Type B pancreatic cell (in vitro differentiated cells): ENCODE results near the gene MED26. TPM values are rescaled to one million over a fixed set of nuclear protein-coding genes. Genes with fewer than 3 reads are reported as not detected.

Source experiments
- DNase-seq: peaks from one replicate; pipeline ENCODE4 v3.0.0; 2021; ENCODE audit warnings: mixed read lengths; ENCODE audit not compliant: unreplicated experiment; ENCODE audit errors: extremely low spot score
- H3K27ac Mint-ChIP-seq: 2 replicates; pipeline ENCODE4 v1.8.0; 2021; ENCODE audit warnings: mild to moderate bottlenecking, mixed read lengths
- H3K27me3 Mint-ChIP-seq: 2 replicates; pipeline ENCODE4 v1.8.0; 2021; ENCODE audit warnings: mixed read lengths
- H3K36me3 Mint-ChIP-seq: 2 replicates; pipeline ENCODE4 v1.8.0; 2021; ENCODE audit warnings: mixed read lengths
- H3K4me1 Mint-ChIP-seq: one replicate; pipeline ENCODE4 v1.8.0; 2021; ENCODE audit warnings: mixed read lengths; ENCODE audit not compliant: unreplicated experiment
- H3K4me3 Mint-ChIP-seq: 2 replicates; pipeline ENCODE4 v1.8.0; 2021; ENCODE audit warnings: mild to moderate bottlenecking, mixed read lengths
- H3K9me3 Mint-ChIP-seq: 2 replicates; pipeline ENCODE4 v1.8.0; 2021; ENCODE audit warnings: mixed read lengths
- CTCF ChIP-seq: fragments of 200-600 bp; sonication (generic); conservative IDR thresholded peaks from 2 replicates; pipeline ENCODE4 v1.5.0; 2021; ENCODE audit warnings: antibody characterized with exemption, mild to moderate bottlenecking
- total RNA-seq: library from RNA; stranded (reverse); gene quantifications from 2 replicates; pipeline ENCODE4 v1.2.1, GENCODE V29; 2021; ENCODE audit warnings: low replicate concordance

Gene MED26
- total RNA-seq, 1 donor from 2014 or later, result 12.5 TPM

- no peak for DNase-seq
- no peak overlapping the region for H3K4me3 Mint-ChIP-seq
- peak overlapping the region; percentile 91 for H3K27ac Mint-ChIP-seq
- no peak for TF ChIP-seq CTCF
- no peaks in the 10 kb centered on the region for H3K27me3 Mint-ChIP-seq
- H3K36me3 Mint-ChIP-seq, result no peaks in the 10 kb centered on the region
- peaks cover 44% of the 10 kb centered on the region for H3K4me1 Mint-ChIP-seq
- H3K9me3 Mint-ChIP-seq, result no peaks in the 10 kb centered on the region
Observed at GRCh38 chr19:16585094-16585801, 42.8 kb downstream of the MED26 start.

GRCh38 chr19:16584248-16585093 is 43.5 kb downstream of the MED26 start:
- DNase-seq, result no peak
- TF ChIP-seq CTCF, result no peak
- Mint-ChIP-seq H3K9me3 (no peaks in the 10 kb centered on the region), H3K27ac (peak overlapping the region; percentile 91), H3K4me3 (peak overlapping the region; percentile 74), H3K27me3 (no peaks in the 10 kb centered on the region), H3K36me3 (no peaks in the 10 kb centered on the region), H3K4me1 (peaks cover 40% of the 10 kb centered on the region)

DNA sequence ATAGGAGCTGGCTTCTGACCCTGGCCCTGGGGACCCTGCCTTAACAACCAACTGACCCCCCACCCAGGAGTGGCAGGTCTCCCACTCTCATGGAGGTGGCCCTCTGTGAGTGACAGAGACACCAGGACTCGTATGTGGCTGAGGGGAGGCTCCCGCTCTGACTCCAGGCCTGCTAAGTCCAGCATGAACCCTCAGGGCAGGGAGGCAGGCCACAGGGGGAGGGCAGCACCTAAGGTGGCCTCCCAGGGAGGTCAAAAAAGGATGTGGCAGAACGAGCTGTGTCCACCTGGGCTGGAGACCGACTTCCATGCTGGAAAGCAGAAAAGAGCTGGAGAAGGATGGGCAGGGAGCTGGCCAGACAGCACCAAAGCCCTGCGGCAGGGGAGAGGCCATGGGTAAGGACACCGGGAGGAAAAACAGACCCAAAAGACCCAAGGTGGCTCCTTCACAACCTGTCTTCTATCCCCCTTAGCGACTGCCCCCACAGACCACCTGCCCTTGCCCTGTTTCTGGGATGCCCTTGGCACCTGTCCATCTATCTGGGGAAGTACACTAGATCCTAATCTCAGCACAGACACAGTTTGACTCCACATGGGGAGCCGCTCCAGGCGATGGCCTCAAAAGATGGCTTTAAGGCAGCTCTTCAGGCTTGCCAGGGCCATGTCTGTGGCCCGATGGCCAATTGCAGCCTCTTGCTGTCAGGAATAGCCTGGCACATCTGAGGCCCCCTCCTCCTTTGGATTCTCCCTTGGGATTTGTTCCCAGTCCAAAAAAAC is 45.3 kb downstream of the MED26 start:
- H3K27me3 Mint-ChIP-seq, result no peaks in the 10 kb centered on the region
- no peak overlapping the region for H3K4me3 Mint-ChIP-seq
- peaks cover 24% of the 10 kb centered on the region for H3K4me1 Mint-ChIP-seq
- no peaks in the 10 kb centered on the region for H3K36me3 Mint-ChIP-seq
- H3K9me3 Mint-ChIP-seq, result no peaks in the 10 kb centered on the region
- peak overlapping the region; percentile 75 for H3K27ac Mint-ChIP-seq
- DNase-seq, result no peak
- TF ChIP-seq CTCF, result no peak

DNA sequence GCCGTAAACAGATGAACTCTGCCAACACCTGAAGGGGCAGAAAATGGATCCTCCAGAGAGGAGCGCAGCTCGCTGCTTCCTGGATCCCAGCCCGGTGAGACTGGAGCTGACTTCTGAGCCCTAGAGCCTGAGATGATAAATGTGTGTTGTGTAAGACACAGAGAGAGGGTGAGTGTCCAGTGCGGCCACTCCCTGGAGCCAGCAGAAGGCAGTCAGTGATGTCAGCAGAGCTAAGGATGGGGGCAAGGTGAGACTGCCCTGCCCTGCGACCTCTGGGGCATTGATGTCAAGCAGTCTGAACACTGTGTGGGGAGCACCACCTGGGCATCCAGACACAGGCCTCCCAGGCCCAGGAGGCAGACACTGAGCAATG is 46.0 kb downstream of the MED26 start:
- H3K27ac Mint-ChIP-seq, result peak overlapping the region; percentile 75
- H3K36me3 Mint-ChIP-seq, result no peaks in the 10 kb centered on the region
- no peak for TF ChIP-seq CTCF
- H3K9me3 Mint-ChIP-seq, result no peaks in the 10 kb centered on the region
- H3K4me3 Mint-ChIP-seq, result peak overlapping the region; percentile 49
- no peaks in the 10 kb centered on the region for H3K27me3 Mint-ChIP-seq
- DNase-seq, result no peak
- peaks cover 22% of the 10 kb centered on the region for H3K4me1 Mint-ChIP-seq

GRCh38 chr19:16581145-16581970 is 46.6 kb downstream of the MED26 start:
- DNase-seq, result no peak
- H3K36me3 Mint-ChIP-seq, result no peaks in the 10 kb centered on the region
- peaks cover 22% of the 10 kb centered on the region for H3K4me1 Mint-ChIP-seq
- H3K4me3 Mint-ChIP-seq, result peak overlapping the region; percentile 49
- H3K27ac Mint-ChIP-seq, result peak overlapping the region; percentile 75
- TF ChIP-seq CTCF, result no peak
- H3K9me3 Mint-ChIP-seq, result no peaks in the 10 kb centered on the region
- H3K27me3 Mint-ChIP-seq, result no peaks in the 10 kb centered on the region
